SU-DHL-6 (cell line): Measurements from ENCODE around the gene RGL1.
"Not testable (repeated sequence)": the region's sequence is repeated elsewhere in the genome, so short reads cannot be mapped to it uniquely, and the experiment has no call there.

Source experiments
- H2AFZ ChIP-seq: fragments of 200-600 bp; sonication (generic); 2 replicates; pipeline ENCODE4 v1.6.1; 2014; ENCODE audit warnings: low read depth, mild to moderate bottlenecking, moderate library complexity, mixed read lengths, antibody characterized with exemption, low read length; ENCODE audit not compliant: severe bottlenecking
- H3F3A ChIP-seq: fragments of 200-600 bp; shearing (Covaris generic); 2 replicates; pipeline ENCODE4 v1.6.0; 2016; ENCODE audit warnings: antibody characterized with exemption, mild to moderate bottlenecking; ENCODE audit not compliant: insufficient read depth
- H3K27ac ChIP-seq: fragments of 200-600 bp; sonication (generic); 2 replicates; pipeline ENCODE4 v1.5.1; 2016; ENCODE audit warnings: low read depth, mild to moderate bottlenecking, low read length, moderate library complexity, mixed read lengths
- H3K27me3 ChIP-seq: fragments of 200-600 bp; sonication (generic), shearing (Covaris generic); 2 replicates; pipeline ENCODE4 v1.6.0; 2014; ENCODE audit warnings: mild to moderate bottlenecking, low read length
- H3K36me3 ChIP-seq: fragments of 200-600 bp; sonication (generic); 2 replicates; pipeline ENCODE4 v1.6.1; 2014; ENCODE audit warnings: mild to moderate bottlenecking, low read length, mixed read lengths
- H3K4me2 ChIP-seq: fragments of 300-600, 200-600 bp; shearing (Covaris generic), sonication (generic); 2 replicates; pipeline ENCODE4 v1.6.0; 2014; ENCODE audit warnings: low read length, low read depth, mild to moderate bottlenecking; ENCODE audit not compliant: poor library complexity, severe bottlenecking
- H3K4me3 ChIP-seq: fragments of 200-600 bp; sonication (generic); 2 replicates; pipeline ENCODE4 v1.5.1; 2014; ENCODE audit warnings: antibody characterized with exemption, low read length, mild to moderate bottlenecking, mixed read lengths; ENCODE audit not compliant: insufficient read depth, poor library complexity, severe bottlenecking
- H3K79me2 ChIP-seq: fragments of 200-600 bp; sonication (generic); 2 replicates; pipeline ENCODE4 v1.6.1; 2014; ENCODE audit warnings: mild to moderate bottlenecking, low read length, moderate library complexity; ENCODE audit not compliant: insufficient read depth
- H3K9ac ChIP-seq: fragments of 200-600 bp; sonication (generic); 2 replicates; pipeline ENCODE4 v1.7.0; 2014; ENCODE audit warnings: mild to moderate bottlenecking, low read length
- H3K9me2 ChIP-seq: fragments of 200-600 bp; sonication (generic); replicated peaks from 2 replicates; pipeline ENCODE4 v1.6.1; 2014; ENCODE audit warnings: low read length; ENCODE audit not compliant: insufficient read depth
- H3K9me3 ChIP-seq: fragments of 200-600 bp; sonication (generic); 2 replicates; pipeline ENCODE4 v1.6.1; 2014; ENCODE audit warnings: low read length, mixed read lengths; ENCODE audit not compliant: insufficient read depth
- H4K20me1 ChIP-seq: fragments of 200-600 bp; sonication (generic); 2 replicates; pipeline ENCODE4 v1.6.1; 2014; ENCODE audit warnings: low read depth, mild to moderate bottlenecking, antibody characterized with exemption, low read length, moderate library complexity, mixed read lengths
- CTCF ChIP-seq: fragments of 200-600 bp; sonication (generic); IDR thresholded peaks from one replicate; pipeline ENCODE4 v1.5.1; 2017; ENCODE audit warnings: antibody characterized with exemption, mild to moderate bottlenecking, low read length, moderate library complexity; ENCODE audit not compliant: insufficient read depth, poor library complexity, severe bottlenecking
- EZH2phosphoT487 ChIP-seq: fragments of 200-600 bp; sonication (generic), shearing (Covaris generic); conservative IDR thresholded peaks from 2 replicates; pipeline ENCODE4 v1.6.1; 2018; ENCODE audit warnings: mild to moderate bottlenecking, antibody characterized with exemption, low read length, moderate library complexity, mixed read lengths

RGL1 gene

GRCh38 chr1:183783767-183784637 lies 20.9 kb upstream of the RGL1 start:
- Histone ChIP-seq H3K36me3 (no peaks in the 10 kb centered on the region), H3F3A (no peaks in the 10 kb centered on the region), H2AFZ (no peak overlapping the region), H4K20me1 (no peaks in the 10 kb centered on the region), H3K9me3 (no peaks in the 10 kb centered on the region), H3K27ac (no peak overlapping the region), H3K4me3 (no peak overlapping the region), H3K9me2 (no peaks in the 10 kb centered on the region), H3K79me2 (no peaks in the 10 kb centered on the region), H3K9ac (no peak overlapping the region), H3K27me3 (no peaks in the 10 kb centered on the region), H3K4me2 (no peak overlapping the region)
- TF ChIP-seq CTCF (no peak), EZH2phosphoT487 (no peak)

- H3K4me2 ChIP-seq, H3K9me2 ChIP-seq, H4K20me1 ChIP-seq, H3K4me3 ChIP-seq, H3K9ac ChIP-seq, H3K79me2 ChIP-seq, H3F3A ChIP-seq, H2AFZ ChIP-seq, H3K36me3 ChIP-seq, H3K27ac ChIP-seq, H3K27me3 ChIP-seq, H3K9me3 ChIP-seq: not testable (repeated sequence)
Measured at GRCh38 chr1:183785921-183786320, 19.0 kb upstream of the RGL1 start.

GRCh38 chr1:183787704-183788103 lies 17.2 kb upstream of the RGL1 start:
- no peak overlapping the region for H2AFZ ChIP-seq
- H3F3A ChIP-seq = no peaks in the 10 kb centered on the region
- TF ChIP-seq CTCF = no peak
- no peak for TF ChIP-seq EZH2phosphoT487
- H3K4me2 ChIP-seq = no peak overlapping the region
- no peaks in the 10 kb centered on the region for H3K36me3 ChIP-seq
- no peak overlapping the region for H3K4me3 ChIP-seq
- no peaks in the 10 kb centered on the region for H3K9me2 ChIP-seq
- H3K9me3 ChIP-seq = no peaks in the 10 kb centered on the region
- no peak overlapping the region for H3K27ac ChIP-seq
- H3K9ac ChIP-seq = no peak overlapping the region
- no peaks in the 10 kb centered on the region for H3K27me3 ChIP-seq
- no peaks in the 10 kb centered on the region for H3K79me2 ChIP-seq
- H4K20me1 ChIP-seq = no peaks in the 10 kb centered on the region

- no peak overlapping the region for H3K4me2 ChIP-seq
- H3K9ac ChIP-seq = no peak overlapping the region
- H3K27ac ChIP-seq = no peak overlapping the region
- H2AFZ ChIP-seq = no peak overlapping the region
- H3K27me3 ChIP-seq = no peaks in the 10 kb centered on the region; the same call in 1 of the 2 replicates
- no peaks in the 10 kb centered on the region for H3K36me3 ChIP-seq
- no peak overlapping the region for H3K4me3 ChIP-seq
- H4K20me1 ChIP-seq = no peaks in the 10 kb centered on the region
- no peaks in the 10 kb centered on the region for H3K79me2 ChIP-seq
- TF ChIP-seq CTCF (no peak), EZH2phosphoT487 (no peak)
- no peaks in the 10 kb centered on the region for H3K9me2 ChIP-seq
- no peaks in the 10 kb centered on the region for H3F3A ChIP-seq
- H3K9me3 ChIP-seq = no peaks in the 10 kb centered on the region
Measured at GRCh38 chr1:183791319-183791718, 13.6 kb upstream of the RGL1 start.
